ENCODE measurements around the gene TBC1D22B.

DNA sequence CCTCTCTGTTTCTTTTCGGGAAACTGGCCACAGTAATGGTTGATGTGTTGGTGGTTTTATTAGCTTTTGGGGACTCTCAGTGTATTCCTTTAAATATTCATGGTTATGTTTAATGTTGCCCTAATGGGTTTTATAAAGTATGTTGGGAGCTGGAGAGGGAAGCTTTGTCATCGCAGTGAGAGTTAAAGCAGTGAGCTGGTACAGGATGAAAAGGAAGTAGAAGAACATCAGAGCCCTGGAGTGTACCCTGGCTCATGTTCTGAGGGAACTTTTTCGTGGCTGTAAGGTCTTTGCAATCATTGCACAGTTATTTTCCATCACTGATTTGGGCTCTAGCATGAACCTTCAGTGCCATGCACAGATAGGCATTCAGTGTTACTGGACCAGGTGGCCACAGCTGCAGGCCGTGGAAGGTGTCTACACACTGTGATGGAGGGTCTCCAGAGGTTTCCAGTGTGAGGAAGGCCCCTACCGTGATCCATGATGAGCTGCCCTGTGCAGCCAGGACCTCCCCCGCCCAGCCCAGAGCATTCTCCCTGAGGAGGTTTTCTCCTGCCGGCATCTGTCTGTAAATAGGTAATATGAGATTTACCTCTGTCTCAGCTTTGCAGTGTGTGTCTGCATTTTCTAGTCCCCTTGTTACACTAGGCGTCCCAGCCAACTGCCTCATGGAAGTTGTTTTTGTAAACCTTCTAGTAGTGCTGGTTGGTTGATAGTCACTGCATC lies 22.8 kb downstream of the TBC1D22B start:
- TF ChIP-seq, protein P1, sequence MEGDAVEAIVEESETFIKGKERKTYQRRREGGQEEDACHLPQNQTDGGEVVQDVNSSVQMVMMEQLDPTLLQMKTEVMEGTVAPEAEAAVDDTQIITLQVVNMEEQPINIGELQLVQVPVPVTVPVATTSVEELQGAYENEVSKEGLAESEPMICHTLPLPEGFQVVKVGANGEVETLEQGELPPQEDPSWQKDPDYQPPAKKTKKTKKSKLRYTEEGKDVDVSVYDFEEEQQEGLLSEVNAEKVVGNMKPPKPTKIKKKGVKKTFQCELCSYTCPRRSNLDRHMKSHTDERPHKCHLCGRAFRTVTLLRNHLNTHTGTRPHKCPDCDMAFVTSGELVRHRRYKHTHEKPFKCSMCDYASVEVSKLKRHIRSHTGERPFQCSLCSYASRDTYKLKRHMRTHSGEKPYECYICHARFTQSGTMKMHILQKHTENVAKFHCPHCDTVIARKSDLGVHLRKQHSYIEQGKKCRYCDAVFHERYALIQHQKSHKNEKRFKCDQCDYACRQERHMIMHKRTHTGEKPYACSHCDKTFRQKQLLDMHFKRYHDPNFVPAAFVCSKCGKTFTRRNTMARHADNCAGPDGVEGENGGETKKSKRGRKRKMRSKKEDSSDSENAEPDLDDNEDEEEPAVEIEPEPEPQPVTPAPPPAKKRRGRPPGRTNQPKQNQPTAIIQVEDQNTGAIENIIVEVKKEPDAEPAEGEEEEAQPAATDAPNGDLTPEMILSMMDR (conservative IDR thresholded peaks at IDR 0.05; ENCODE audit: low read length) = no peak
- TF ChIP-seq EZH2phosphoT487 (IDR thresholded peaks at IDR 0.05; ENCODE audit: borderline replicate concordance) = no peak

All from Loucy (cell line).